IPS-NIHi11 (cell line): ENCODE measurements around the gene MALSU1.

Source experiments
- DNase-seq: peaks from one replicate; pipeline ENCODE4 v3.0.0; 2012; ENCODE audit warnings: mixed read lengths, low spot score

MALSU1 gene

DNA sequence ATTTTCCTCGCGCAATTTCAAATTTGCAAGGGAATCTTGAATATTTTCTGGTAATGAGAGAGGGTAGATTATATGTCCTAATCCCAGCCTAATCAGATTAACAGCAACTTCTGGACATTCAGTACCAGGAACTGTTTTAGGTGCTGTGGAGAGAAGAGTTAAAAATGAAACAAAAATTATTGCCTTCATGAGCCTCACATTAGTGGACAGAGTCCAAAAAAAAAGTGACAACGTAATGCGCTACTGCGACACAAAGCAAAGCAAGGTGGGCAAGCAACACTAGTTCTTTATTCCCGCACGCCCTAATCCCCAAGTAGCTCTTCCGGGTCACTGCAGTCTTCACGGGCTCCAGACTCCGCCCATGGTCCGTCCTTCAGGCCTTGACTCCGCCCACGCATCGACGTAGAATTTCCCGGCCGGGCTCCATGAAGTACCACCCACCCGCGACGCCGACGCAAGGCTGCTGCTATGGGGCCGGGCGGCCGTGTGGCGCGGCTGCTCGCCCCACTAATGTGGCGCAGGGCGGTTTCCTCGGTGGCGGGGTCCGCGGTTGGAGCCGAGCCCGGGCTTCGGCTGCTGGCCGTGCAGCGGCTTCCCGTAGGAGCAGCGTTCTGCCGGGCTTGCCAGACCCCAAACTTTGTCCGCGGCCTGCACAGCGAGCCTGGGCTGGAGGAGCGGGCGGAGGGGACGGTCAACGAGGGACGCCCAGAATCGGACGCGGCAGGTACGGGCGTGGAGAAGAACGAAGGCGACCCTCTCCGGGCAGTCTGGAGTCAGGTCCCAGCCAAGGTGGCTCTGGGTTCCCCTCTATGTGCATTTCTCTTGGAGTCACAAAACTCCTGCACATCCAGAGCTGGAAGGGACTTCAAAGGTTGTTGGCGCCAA lies at the start of gene MALSU1:
MALSU1 (plus strand) TSS at position 455 of the 885 bp plus-strand sequence; CDS start at position 469, 14 bp downstream.
- DNase-seq: peak; percentile 96

DNA sequence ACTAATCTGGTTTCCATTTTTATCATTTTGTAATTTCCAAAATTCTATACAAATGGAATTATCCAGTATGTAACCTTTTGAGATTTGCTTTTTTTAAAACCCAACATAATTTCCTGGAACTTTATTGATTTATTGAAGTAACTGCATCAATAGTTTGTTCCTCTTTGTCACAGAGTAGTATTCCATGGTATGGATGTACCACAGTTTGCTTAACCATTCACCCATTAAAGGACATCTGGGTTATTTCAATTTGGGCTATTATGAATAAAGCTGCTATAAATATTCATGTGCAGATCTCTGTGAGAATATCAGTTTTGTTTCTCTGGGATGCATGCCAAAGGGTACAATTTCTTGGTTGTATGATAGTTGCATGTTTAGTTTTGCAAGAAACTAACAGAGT lies 49.7 kb upstream of the MALSU1 start:
- no peak for DNase-seq

DNA sequence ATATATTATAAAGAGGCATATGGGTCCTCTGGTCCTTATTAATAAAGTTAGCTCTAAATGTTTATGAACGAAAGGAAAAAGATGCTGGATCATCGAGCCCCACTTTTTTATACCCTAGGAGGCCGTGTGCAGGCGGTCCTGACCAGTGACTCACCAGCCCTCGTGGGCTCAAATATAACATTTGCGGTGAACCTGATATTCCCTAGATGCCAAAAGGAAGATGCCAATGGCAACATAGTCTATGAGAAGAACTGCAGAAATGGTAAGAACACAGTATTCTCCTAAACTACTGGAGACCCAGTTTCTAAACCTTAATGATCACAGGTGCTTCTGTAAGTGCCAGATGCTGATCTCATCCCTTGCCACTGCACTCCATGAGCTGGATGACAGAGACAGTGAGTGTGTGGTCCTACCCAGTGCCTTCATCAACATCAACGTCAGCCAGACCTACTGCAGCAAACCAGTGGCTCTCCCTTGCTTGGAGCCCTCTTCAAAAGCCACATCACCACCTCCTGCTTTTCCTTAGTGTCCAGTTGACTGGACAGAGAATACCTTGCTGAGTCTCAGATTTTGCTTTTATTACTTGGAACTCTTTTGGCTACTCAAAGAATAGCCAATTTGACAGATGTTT lies 45.0 kb upstream of the MALSU1 start:
- no peak for DNase-seq

DNA sequence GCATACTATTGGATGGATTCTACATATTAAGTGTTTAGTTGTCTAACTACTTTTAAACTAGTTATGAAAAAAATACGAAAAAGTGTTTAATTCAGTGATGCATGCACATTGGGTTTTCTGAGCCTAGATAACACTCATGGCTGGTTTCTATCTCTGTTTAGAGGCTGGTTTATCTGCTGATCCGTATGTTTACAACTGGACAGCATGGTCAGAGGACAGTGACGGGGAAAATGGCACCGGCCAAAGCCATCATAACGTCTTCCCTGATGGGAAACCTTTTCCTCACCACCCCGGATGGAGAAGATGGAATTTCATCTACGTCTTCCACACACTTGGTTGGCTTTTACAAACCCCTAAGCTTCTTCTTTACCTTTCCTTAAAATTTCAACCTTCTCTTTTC lies 42.4 kb upstream of the MALSU1 start:
- DNase-seq: no peak

DNA sequence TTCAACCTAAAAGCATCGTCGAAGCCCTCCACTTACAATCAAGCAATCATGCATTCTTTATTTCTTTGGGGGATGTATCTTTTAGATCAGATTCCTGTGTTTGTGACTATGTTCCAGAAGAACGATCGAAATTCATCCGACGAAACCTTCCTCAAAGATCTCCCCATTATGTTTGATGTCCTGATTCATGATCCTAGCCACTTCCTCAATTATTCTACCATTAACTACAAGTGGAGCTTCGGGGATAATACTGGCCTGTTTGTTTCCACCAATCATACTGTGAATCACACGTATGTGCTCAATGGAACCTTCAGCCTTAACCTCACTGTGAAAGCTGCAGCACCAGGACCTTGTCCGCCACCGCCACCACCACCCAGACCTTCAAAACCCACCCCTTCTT lies 38.8 kb upstream of the MALSU1 start:
- no peak for DNase-seq

DNA sequence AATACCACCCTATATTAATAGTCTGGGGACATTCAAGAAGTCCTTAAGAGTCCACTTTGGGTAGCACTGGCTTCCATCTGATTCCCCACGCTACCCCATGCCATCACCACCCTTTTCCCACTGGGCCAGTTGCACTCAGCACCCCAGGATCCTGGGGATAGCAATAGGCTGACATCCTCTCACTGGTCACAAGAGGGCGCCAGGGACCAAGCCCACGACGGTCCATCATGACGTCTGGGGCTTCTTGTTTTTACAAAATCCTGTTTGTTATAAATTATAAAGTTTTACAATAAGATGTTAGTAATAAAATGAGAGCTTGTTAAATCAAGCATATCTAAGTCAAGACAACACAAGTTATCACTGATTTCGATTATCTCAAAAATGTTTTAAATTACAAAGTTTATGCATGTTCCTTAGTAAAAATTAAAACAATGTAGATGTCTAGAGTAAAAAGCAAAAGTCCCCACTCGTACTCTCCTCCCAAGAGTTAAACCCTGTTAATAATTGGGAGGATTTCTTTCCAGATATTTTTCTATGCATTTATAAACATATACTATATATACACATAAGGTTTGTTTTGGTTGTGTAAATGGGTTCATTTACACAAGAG lies 37.2 kb upstream of the MALSU1 start:
- peak; percentile 90 for DNase-seq

DNA sequence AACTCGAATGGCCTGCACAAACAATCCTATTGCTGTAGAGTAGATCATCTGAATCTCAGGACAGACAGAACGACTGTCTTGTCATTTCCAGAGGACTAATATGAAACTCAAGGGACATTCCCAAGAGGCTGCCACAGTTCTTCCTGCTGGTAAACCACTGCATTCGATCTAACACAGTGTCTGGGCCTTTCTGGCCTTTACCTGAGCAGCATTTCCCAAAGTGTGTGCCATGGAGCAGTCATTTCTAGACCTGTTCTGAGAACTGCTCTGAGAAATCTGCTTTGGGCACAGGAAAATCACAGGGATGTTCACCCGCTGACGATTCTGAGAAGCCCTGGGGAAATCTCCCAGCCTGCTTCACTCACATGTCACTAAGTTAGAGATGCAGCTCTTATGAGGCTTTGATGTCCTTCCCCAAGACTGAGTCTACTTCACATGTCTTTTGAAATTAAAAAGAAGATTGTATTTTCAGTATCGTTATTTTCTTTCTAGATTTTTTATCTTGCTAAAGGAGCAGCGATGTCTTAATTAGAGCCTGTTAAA lies 34.2 kb upstream of the MALSU1 start:
- no peak for DNase-seq

DNA sequence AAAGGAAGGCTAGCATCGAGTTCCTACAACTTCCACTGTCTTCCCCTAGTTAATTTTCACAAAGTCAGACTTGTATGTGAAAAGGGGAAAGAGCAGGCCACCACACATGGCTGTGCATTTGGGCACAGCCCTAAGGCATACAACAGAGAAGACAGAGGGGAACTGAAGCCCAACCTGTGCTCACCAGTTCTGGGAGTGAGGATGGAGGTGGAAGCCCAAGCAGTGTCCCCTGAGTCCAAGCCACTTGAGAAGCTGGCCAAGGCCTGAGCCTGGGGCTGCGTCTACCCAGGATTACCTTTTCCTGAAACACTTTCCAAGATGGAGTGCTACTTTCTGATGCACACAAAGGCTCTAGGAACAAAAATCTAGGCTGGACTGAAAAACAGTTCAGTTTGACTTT lies 32.2 kb upstream of the MALSU1 start:
- DNase-seq: no peak

DNA sequence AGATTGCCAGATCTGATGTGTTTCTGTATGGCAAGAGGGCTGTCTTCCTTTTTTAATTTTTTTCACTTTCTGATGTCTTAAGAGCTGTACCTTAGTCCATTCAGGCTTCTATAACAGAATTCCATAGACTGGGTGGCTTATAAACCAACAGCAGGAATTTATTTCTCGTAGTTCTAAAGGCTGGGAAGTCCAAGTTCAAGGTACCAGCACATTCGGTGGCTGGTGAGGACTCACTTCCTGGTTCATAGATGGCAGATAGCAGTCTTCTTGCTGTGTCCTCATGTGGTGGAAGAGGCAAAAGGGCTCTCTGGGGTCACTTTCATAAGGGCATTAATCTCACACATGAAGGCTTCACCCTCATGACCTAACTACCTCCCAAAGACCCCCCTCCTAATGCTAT lies 31.8 kb upstream of the MALSU1 start:
- no peak for DNase-seq

DNA sequence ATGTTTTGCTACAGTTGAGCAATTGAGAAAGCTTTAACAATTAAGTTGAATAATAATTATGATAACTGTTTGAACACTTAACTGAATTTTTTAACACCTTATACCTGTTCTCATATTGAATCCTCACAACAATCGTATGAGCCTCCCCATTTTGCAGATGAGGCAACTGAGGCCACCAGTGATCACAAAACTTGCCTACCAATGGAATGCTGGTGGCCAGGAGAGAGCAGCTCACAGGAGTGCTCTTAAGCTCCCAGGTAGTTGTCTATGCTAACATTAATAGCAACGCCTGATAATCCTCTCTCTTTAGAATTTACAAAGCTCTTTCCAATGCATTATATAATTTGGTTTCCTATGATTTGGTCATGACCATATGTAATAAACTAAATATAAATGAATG lies 31.0 kb upstream of the MALSU1 start:
- DNase-seq: no peak

DNA sequence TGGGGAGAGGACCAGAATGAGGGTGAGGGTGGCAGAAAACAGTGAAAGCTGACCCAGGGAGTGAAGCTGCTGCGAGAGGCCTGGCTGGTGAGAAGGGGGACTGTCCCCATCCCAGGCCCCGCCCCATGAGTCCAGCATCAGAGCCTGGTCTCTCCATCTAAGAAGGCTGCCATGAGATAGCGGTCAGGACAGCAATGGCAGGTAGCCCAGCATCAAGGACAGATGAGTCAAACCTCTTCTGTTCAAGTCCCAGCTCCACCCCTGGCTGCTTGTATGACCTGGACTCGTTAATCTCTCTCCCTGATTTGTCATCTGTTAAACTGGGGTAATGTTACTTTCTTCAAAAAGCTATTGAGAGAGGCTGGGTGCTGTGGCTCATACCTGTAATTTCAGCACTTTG lies 30.4 kb upstream of the MALSU1 start:
- no peak for DNase-seq

DNA sequence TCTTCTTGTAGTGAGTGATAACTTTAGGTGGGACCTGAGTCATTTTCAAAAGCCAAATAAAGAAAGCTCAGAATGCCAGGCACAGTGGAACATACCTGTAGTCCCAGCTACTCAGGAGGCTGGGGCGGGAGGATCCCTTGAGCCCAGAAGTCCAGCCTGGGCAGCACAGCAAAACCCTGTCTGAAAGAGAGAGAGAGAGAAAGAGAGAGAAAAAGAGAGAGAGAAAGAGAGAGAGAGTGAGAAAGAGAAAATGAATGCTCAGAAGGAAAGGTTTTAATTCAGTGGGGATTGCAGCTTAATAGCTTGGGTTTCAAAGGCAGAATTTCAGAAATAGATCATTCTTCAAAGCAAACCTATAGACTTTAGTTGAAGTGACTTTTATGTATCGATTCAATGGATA lies 26.9 kb upstream of the MALSU1 start:
- DNase-seq: no peak

DNA sequence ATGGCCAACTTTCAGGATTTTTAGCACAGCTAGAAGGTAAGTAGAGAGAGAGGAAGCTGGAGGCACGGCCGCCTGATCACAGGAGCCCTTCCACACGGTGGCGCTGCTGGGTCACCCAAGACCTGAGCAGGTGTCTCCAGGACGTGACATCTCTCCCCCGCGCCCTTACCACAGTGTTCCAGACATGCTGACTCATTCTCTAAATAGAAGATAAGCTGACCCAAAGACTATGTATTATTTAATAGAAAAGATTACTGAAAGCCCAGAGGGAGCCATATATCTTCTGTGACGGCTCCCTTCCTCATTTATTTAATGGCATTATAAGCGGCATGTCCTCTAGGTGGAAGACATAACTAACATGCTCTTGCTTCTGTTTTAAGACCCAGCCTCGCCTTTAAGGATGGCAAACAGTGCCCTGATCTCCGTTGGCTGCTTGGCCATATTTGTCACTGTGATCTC lies 26.0 kb upstream of the MALSU1 start:
- DNase-seq: peak; percentile 84

DNA sequence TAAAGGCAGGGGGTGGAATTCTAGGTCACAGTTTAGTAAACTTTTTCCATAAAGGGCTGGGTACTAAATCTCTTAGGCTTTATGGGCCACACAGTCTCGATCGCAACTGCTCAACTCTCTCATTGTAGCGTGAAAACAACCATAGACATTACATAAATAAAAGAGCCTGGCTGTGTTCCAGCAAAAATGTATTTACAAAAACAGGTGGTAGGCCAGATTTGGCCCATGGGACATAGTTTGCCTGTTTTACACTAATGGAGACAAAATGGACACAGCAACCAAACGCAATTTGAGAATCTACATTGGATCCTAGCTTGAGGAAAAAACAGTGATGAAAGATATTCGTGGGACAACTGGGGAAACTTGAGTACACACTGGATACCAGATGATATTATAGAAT lies 23.2 kb upstream of the MALSU1 start:
- no peak for DNase-seq

DNA sequence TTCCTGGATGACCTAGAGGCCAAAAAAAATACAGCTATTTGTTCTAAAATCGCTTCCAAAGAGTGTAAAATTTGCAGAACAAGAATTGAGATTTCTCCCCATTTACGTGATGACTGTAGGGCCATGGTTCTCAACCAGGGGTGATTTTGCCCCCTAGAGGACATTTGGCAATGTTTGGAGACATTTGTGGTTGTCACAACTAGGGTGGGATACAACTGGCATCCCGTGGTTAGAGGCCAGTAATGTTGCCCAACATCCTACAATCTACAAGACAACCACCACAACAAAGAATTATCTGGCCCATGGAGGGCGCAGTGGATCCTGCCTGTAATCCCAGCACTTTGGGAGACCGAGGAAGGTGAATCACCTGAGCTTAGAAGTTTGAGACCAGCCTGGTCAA lies 22.8 kb upstream of the MALSU1 start:
- DNase-seq: no peak

DNA sequence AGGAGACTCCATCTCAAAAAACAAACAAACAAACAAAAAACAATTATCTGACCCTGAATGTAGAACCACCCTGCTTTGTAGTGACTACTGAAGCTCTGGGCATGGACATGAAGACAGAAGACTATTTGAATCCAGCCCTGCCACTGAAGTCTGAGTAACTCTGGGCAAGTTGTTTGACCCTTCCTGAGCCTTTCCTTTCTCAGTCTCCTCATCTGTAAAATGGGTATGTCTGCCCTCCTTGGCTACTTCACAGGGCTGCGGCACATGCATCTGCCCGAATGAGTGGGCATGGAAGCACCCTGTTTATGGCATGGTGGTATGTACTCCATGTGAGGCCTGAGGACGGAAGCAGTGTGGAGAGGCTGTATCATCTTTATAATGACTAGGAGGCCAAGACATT lies 22.2 kb upstream of the MALSU1 start:
- no peak for DNase-seq

DNA sequence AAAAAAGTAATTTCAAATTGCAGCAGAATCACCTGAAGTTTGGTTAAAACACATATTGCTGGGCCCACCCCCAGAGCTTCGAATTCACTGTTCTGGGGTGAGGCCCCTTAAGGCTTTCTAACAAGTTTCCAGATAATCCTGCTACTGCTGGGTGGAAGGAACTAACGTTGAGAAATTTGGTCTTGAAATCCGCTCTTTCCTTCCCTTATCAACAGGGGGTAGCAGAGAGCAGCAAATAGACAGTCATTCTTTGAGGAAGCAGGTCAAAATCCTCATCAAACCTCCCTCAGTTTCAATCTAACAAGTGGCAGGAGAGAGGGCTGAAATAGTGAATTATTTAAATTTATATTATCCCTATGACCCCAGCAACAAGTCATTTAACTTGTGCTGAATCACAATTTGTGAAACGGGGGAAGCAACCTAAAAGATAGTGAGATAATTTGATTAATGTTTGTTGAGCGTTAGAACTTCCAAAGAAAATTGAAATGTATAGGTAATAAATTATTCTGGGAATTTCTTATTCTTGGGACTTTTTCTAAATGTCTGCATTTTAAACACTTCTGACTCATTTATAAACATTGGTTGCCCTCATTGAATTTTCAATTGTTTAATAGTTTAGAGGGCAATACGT lies 21.7 kb upstream of the MALSU1 start:
- peak; percentile 60 for DNase-seq

DNA sequence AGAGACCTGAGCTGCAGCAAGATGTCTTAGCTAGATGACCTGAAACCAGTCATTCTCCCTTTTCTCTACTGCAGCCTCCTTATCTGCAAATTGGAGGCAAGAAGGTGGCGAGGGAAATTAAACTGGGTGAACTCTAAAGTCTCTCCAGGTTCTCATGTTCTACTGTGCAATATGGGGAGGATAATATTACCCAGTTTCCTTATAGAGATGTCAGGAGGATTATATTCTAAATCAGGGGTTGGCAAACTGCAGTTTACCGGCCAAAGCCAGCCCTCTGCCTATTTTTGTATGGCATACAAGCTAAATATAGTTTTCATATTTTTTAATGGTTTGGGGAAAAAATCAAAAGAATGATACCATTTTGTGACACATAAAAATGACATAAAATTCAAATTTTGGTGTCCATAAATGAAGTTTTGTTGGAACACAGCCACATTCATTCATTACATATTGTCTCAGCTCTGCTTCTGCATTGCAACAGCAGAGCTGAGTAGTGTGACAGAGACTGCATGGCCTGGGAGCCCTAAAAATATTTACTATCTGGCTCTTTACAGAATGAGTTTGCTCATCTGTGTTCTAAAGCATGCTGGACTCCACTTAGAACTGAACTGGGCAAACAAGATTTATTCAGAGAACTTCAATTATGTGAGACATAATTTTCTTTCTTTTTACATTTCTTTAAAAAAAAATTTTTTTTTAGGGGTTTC lies 19.2 kb upstream of the MALSU1 start:
- DNase-seq: no peak

DNA sequence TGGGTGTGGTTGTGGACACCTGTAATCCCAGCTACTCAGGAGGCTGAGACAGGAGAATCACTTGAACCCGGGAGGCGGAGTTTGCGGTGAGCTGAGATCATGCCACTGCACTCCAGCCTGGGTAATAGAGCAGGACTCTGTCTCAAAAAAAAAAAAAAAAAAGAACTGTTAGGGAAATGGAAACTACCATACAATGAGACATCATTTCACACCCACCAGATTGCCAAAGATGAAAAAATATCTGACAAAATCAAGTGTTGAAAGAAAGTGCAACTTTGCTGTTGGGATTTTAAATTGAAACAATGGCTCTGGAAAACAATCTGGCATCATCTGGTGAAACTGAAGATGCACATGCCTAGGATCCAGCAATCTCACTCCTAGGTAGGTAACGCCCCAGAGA lies 16.1 kb upstream of the MALSU1 start:
- no peak for DNase-seq

DNA sequence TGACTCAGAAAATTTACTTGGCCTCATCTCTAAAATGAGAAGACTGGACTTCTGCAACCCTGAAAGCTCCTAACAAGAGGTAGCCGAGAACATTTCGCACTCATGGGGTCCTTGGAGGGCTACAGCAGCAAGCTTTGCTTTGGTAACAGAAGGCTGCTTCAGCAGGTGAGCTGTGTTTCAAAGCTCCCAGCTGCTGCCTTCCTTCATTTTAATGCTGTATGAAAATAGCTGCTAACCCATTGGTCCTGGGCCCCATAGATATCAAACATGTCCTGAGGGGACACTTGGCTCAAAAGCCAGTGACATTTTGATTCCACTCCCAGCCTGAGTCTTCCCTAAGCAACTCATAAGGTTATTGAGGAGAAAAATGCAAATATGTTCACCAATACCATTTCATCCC lies 14.3 kb upstream of the MALSU1 start:
- no peak for DNase-seq
